Dermis microvascular lymphatic vessel endothelial cell (primary cell): ENCODE measurements around the gene RMRP. TPM values are rescaled to one million over a fixed set of nuclear protein-coding genes. Genes with fewer than 3 reads are reported as not detected.

Experiments used
- DNase-seq, 2 donors: peaks; one replicate each; pipeline versions ENCODE4 v3.0.0 to v3.0.0-alpha.2; 2010; ENCODE audit warnings: low read depth in 2 of 2
- total RNA-seq: library from RNA; depleted of rRNA; stranded (reverse); fragments of >200 nt; gene quantifications from 2 replicates; pipeline ENCODE4 v1.2.1, GENCODE V29; 2014

Gene RMRP
- total RNA-seq: 194,626 and 272,621 TPM in 2 replicates

- peak; percentile 99 for DNase-seq
Measured at GRCh38 chr9:35657546-35658136, at the start of gene RMRP. Gene RMRP (minus strand): TSS chr9:35658019.

GRCh38 chr9:35706951-35707350 is 49.1 kb upstream of the RMRP start:
- no peak for DNase-seq

GRCh38 chr9:35705836-35706430 is 48.1 kb upstream of the RMRP start:
- no peak for DNase-seq

GRCh38 chr9:35705372-35705771 is 47.6 kb upstream of the RMRP start:
- DNase-seq: no peak

GRCh38 chr9:35703906-35704672 is 46.3 kb upstream of the RMRP start:
- DNase-seq: no peak

- no peak for DNase-seq
Measured at GRCh38 chr9:35702696-35703095, 44.9 kb upstream of the RMRP start.

- DNase-seq: no peak
Measured at GRCh38 chr9:35700942-35701341, 43.1 kb upstream of the RMRP start.

GRCh38 chr9:35700031-35700430 is 42.2 kb upstream of the RMRP start:
- DNase-seq: no peak

GRCh38 chr9:35698231-35698630 is 40.4 kb upstream of the RMRP start:
- no peak for DNase-seq

GRCh38 chr9:35697486-35697885 is 39.7 kb upstream of the RMRP start:
- no peak for DNase-seq

GRCh38 chr9:35696520-35697215 is 38.8 kb upstream of the RMRP start:
- DNase-seq: peak; percentile 38 to 64

- no peak for DNase-seq
Measured at GRCh38 chr9:35695943-35696401, 38.2 kb upstream of the RMRP start.

- no peak for DNase-seq
Measured at GRCh38 chr9:35691757-35692301, 34.0 kb upstream of the RMRP start.

GRCh38 chr9:35691334-35691650 is 33.5 kb upstream of the RMRP start:
- no peak for DNase-seq

GRCh38 chr9:35690614-35691333 is 33.0 kb upstream of the RMRP start:
- peak; percentile 30 to 80 for DNase-seq

- no peak for DNase-seq
Measured at GRCh38 chr9:35690294-35690613, 32.4 kb upstream of the RMRP start.

GRCh38 chr9:35689542-35690293 is 31.9 kb upstream of the RMRP start, which contains the start of gene TPM2:
Gene TPM2 (minus strand): TSS chr9:35689925. CDS start chr9:35689817, 108 bp downstream.
- peak in 1 of 2 donors; percentile 17 for DNase-seq

- peak in 1 of 2 donors; percentile 21 for DNase-seq
Measured at GRCh38 chr9:35688558-35689541, 31.0 kb upstream of the RMRP start.

- DNase-seq: no peak
Measured at GRCh38 chr9:35687972-35688557, 30.2 kb upstream of the RMRP start.
